NCI-H345 (cell line): ENCODE measurements around the gene TNRC18.
"Not testable (repeated sequence)": the region's sequence is repeated elsewhere in the genome, so short reads cannot be mapped to it uniquely, and the experiment has no call there.

Source experiments
- DNase-seq: peaks from one replicate; lab custom pipeline; 2025; lab: John Stamatoyannopoulos, UW

The TNRC18 gene

DNA sequence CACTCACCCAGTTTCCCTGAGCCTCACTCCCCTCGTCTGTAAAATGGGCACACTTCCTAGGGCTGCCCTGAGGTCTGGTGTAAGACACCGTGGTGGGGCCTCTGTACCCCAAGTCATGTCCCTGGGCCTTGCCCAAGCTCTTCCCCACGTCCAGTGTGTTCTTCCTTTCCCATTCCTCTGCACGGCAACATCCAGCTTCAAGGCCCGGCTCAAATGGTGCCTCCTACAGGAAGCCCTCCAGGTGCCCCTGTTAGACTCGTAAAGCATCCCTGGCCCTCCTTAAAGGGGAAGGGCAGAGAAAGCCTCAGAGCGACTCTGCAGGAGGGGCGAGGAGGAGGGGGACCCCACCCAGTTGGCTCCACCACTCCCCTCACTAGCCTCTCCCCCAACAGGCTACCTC lies 132.3 kb downstream of the TNRC18 start:
- no peak for DNase-seq

- DNase-seq: no peak
Observed at GRCh38 chr7:5289355-5289754, 134.3 kb downstream of the TNRC18 start.

GRCh38 chr7:5288560-5288959 lies 135.1 kb downstream of the TNRC18 start:
- DNase-seq: not testable (repeated sequence)

DNA sequence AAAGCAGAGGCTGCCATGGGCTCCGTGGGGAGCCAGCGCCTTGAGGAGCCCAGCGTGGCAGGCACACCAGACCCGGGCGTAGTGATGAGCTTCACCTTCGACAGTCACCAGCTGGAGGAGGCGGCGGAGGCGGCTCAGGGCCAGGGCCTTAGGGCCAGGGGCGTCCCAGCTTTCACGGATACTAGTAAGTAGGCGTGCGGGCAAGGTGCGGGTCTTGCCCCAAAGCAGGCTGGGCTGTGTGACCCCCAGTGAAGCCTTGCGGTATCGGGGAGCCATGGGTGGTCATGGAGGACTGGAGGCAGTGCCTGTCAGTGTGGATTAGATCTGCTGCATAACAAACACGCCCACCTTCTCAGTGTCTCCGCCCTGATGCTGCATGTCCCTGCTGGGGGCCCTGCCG lies 135.8 kb downstream of the TNRC18 start:
- no peak for DNase-seq

DNA sequence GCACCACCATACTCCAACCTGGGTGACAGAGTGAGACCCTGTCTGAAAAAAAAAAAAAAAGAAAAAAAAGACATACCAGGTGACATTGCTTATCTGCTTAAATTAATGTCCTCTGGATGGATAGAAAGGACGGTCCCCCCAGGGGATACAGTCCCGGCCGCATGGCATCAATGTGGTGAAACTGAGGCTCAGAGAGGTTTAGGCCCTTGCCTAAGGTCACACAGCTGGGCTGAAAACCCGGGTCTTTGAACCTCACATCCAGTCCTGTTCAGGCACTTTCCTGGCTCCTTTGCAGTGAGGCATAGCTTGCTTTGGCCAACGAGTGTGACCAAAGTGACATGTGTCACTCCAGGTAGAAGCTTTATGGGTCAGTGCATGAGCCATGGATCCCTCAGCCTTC lies 136.3 kb downstream of the TNRC18 start:
- DNase-seq: not testable (repeated sequence)

- no peak for DNase-seq
Observed at GRCh38 chr7:5286933-5287332, 136.7 kb downstream of the TNRC18 start.

- DNase-seq: peak; percentile 89
Observed at GRCh38 chr7:5284304-5285281, 139.0 kb downstream of the TNRC18 start.

- peak; percentile 7 for DNase-seq
Observed at GRCh38 chr7:5283421-5284303, 140.0 kb downstream of the TNRC18 start.

DNA sequence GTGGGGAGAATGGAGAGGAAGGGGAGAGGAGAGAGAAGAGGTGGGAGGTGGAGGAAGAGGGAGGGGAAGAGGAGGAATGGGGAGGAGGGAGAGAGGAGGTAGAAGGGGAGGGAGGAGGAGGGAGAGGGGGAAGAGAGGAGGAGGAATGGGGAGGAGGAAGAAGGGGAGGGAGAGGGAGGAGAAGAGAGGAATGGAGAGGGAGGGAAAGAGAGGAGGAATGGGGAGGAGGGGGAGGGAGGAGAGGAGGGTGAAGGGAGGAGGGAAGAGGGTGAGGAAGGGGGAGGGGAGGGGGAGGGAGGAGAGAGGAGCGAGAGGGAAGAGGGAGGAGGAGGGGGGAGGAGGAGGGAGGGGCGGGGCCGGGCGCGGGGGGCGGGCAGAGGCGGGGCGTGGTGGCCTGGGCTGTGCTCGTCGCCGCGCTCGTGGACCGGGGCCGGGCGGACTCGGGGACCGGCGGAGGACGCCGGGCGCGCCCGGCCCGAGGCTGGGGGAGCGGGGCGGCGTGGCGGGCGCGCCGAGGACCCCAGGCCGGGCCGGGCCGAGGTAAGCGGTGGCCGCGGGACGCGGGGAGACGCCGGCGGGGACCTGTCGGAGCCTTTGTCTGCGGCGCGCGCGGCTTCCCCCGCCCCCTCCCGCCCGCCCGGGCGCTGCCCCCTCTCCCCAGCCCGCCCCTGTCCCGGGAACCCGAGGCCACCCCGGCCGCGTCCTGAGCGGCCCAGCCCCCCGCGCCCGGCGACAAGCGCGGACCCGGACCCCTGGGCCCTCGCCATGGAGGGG lies 140.9 kb downstream of the TNRC18 start, which contains the start of gene SLC29A4:
TSS of gene SLC29A4 (plus strand) at position 401 of the 774 bp plus-strand sequence. CDS start 4,874 bp downstream, outside the sequence.
- DNase-seq: peak; percentile 37

DNA sequence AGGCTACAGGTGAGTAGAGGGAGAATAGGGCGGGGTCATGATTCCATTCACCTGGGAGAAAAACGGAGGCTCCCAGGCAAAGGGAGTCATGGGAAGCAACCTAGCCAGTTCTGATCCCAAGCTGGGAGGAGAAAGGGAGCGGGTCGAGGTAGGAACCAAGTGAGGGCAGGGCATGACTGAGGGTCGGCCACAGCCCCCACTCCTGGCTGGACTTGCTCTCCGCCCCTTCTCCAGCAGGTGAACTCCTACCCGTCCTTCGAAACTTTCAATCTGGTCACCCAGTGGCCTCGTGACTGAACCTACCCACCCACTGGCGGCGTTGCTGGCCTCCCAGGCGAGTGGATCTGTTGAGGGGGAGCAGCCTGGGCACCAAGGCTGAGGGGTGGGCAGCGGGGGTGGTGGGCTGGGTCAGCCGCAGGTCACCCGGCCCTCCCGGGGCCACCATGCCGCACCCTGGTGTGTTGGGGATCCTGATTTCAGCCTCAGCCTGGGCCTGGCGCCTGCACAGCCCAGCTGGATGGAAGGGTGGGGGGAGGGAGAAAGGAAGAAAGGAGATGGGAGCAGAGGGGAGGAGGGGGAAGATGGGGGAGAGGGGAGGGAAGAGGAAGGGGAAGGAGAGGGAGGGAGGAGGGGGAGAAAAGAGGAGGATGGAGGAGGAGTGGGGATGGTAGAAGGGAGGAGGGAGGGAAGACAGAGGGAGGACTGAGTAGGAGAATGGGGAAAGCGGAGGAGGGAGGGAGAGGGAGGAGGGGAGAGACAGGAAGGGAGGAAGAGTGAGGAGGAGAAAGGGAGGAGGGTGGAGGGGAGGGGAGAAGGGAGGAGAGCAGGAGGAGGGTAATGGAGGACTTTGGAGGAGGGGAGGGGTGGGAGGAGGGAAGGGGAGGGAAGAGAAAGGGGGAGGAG lies 141.8 kb downstream of the TNRC18 start:
- DNase-seq: not testable (repeated sequence)

- DNase-seq: no peak
Observed at GRCh38 chr7:5279734-5280133, 143.9 kb downstream of the TNRC18 start.

GRCh38 chr7:5278766-5279165 lies 144.9 kb downstream of the TNRC18 start:
- DNase-seq: no peak

- no peak for DNase-seq
Observed at GRCh38 chr7:5276611-5277010, 147.0 kb downstream of the TNRC18 start.

DNA sequence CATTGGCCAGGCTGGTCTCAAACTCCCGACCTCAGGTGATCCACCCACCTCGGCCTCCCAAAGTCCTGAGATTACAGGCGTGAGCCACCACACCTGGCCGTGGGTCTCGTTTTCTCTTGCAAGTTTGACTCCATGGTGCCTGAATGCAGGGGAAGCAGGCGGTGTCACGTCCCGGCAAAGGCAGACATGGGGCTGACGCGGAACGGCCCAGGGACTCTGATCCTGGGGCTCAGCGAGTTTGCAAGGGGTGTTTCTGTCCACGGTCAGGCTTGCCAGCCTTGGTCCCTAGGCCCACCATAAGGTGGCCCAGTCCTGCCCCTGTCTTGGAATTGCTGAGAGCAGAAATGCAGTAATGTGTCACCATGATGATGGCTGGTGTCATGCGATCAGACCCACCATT lies 147.5 kb downstream of the TNRC18 start:
- DNase-seq: not testable (repeated sequence)

DNA sequence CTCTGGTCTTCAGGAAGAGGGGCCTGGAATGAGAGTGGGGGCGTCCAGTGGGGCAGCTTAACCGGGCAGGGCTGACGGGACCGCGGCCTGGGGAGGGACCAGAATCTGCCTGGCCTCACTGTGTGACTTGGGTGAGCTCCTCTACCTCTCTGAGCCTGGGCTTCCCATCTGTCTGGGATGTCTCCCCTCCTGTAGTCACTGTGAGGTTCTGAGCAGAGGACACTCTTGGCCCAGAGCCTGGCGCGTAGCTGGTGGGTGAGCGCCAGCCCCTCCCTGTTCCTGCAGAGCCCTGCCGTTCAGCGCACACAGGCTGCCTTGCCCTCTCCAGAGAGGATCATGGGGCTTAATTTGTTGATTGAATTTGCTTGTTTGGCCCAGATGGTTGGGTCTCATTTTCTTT lies 148.1 kb downstream of the TNRC18 start:
- DNase-seq: peak; percentile 13

- peak; percentile 6 for DNase-seq
Observed at GRCh38 chr7:5274985-5275431, 148.6 kb downstream of the TNRC18 start.

DNA sequence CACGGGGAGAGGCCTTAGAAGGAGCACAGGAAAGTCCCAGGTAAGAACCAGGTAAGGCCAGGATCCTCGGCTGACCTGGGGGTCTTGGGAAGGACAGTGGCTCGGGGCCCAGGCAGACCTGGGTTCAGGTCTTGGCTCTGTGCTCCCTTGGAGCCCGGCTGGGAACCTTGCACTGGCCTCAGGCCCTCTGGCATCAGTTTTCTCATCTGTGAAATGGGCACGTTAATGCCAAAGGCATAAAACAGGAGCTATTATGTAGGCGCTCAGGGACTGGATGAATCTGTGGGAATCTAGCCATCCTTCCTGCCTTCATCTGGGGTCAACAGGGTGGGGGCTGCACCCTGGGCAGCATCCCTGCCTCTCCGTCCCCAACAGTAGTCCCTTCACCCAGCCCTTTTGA lies 149.2 kb downstream of the TNRC18 start:
- DNase-seq: no peak

DNA sequence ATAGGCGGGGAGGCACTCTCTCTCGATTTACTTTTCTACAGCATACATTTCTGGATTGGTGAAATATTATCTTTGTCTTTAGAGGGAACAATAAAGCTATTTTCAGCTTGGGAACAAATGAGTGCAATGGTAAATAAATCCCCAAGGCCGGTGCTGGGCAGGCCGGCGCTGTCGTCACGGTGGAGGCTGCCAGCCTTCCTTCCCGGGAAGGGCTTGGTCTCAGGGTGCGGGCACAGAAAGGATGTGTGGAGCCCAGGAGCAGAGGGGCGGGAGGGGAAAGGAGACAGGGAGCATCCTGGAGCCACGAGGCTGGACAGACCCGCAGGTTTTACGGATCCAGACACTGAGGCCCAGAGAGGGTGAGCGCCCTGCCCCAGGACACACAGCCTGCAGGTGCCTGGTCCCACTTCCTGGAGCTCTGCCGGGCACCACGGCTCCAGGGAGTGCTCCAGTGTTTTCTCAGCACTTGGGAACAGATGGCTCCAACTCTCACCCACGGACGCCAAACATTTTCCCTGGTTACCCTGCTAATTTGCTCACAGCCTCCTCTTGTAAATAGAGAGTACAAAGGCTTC lies 149.7 kb downstream of the TNRC18 start:
- peak; percentile 49 for DNase-seq

GRCh38 chr7:5270788-5271187 lies 152.8 kb downstream of the TNRC18 start:
- DNase-seq: no peak

DNA sequence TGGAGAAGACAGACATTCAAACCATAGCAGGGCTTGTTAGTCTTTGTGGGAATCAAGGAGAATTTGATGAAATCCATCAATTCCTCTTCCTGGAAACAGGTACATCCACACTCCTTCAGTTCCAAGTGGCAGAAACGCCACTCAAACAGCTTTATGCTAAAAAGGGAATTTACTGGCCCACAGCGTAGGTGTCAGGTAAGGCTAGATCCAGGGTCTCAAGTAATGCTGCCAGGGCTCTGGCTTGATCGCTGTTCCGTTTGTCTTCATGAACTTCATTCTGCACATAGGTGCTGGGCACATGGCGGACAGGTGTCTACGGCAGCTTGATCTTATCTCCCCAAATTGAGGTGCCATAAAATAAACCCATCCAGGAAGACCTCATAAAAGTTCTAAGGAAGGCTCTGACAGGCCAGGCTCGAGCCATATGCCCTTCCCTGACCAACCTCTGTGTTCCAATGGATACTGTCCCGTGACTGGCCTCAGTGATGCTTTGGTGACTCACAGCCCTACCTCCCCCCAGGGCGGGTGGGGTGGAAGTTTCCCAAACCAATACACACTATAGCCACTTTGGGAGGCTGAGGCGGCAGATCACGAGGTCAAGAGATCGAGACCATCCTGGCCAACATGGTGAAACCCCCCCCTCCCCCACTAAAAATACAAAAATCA lies 153.5 kb downstream of the TNRC18 start:
- not testable (repeated sequence) for DNase-seq
